Muscle of back (tissue), 11 donors: ENCODE measurements around the gene SCAMP1. TPM values are rescaled to one million over a fixed set of nuclear protein-coding genes. Genes with fewer than 3 reads are reported as not detected.

Experiments
- DNase-seq, 3 donors: peaks; one replicate each; pipeline versions ENCODE4 v3.0.0 to v3.0.0-alpha.2; 2013
- polyA plus RNA-seq, 10 donors: library from polyadenylated mRNA; unstranded; fragments of 120-200 nt; gene quantifications; one replicate each; pipeline ENCODE4 v1.2.1, GENCODE V29; 2013; ENCODE audit not compliant: insufficient read length in 10 of 10

Gene SCAMP1
- polyA plus RNA-seq, 10 donors: 27.5 to 46.8 (median 34.5) TPM

GRCh38 chr5:78492224-78492623 is 131.8 kb downstream of the SCAMP1 start:
- no peak for DNase-seq

GRCh38 chr5:78492650-78493049 is 132.2 kb downstream of the SCAMP1 start:
- DNase-seq: no peak

- DNase-seq: no peak
Measured at GRCh38 chr5:78495800-78496199, 135.4 kb downstream of the SCAMP1 start.

- DNase-seq: no peak
Measured at GRCh38 chr5:78496373-78496772, 136.0 kb downstream of the SCAMP1 start.

- peak in 1 of 3 donors; percentile 43 for DNase-seq
Measured at GRCh38 chr5:78497573-78498533, 137.4 kb downstream of the SCAMP1 start.

GRCh38 chr5:78499485-78499884 is 139.1 kb downstream of the SCAMP1 start:
- no peak for DNase-seq

GRCh38 chr5:78500028-78500427 is 139.6 kb downstream of the SCAMP1 start:
- DNase-seq: no peak

GRCh38 chr5:78500871-78501270 is 140.5 kb downstream of the SCAMP1 start:
- no peak for DNase-seq

- no peak for DNase-seq
Measured at GRCh38 chr5:78501411-78502352, 141.3 kb downstream of the SCAMP1 start.

- DNase-seq: peak in 2 of 3 donors; percentile 64 to 83
Measured at GRCh38 chr5:78503958-78504653, 143.7 kb downstream of the SCAMP1 start.

GRCh38 chr5:78504704-78505677 is 144.6 kb downstream of the SCAMP1 start:
- peak; percentile 94 to 99 (median 97) for DNase-seq

- no peak for DNase-seq
Measured at GRCh38 chr5:78505860-78506259, 145.4 kb downstream of the SCAMP1 start.

GRCh38 chr5:78506261-78507024 is 146.0 kb downstream of the SCAMP1 start:
- peak in 2 of 3 donors; percentile 59 to 87 for DNase-seq

GRCh38 chr5:78507531-78507930 is 147.1 kb downstream of the SCAMP1 start:
- no peak for DNase-seq

- DNase-seq: peak in 2 of 3 donors; percentile 59 to 81
Measured at GRCh38 chr5:78508186-78508765, 147.9 kb downstream of the SCAMP1 start.

GRCh38 chr5:78509145-78509865 is 148.9 kb downstream of the SCAMP1 start:
- peak; percentile 63 to 84 (median 74) for DNase-seq

- DNase-seq: peak in 1 of 3 donors; percentile 83
Measured at GRCh38 chr5:78509884-78510769, 149.7 kb downstream of the SCAMP1 start.
